H9 (cell line): ENCODE results near the gene CASK. TPM values are rescaled to one million over a fixed set of nuclear protein-coding genes. Genes with fewer than 3 reads are reported as not detected.

Experiments
- DNase-seq: peaks from one replicate; pipeline ENCODE4 v3.0.0-alpha.2; 2017
- H2AFZ ChIP-seq: one replicate; pipeline ENCODE4 v1.6.1; 2013; ENCODE audit warnings: mild to moderate bottlenecking, low read length, control low read depth, moderate library complexity
- H2AK5ac ChIP-seq: 2 replicates; pipeline ENCODE4 v1.6.1; 2013; ENCODE audit warnings: low read length, control low read depth, mixed read lengths; ENCODE audit not compliant: insufficient read length
- H2BK120ac ChIP-seq: one replicate; pipeline ENCODE4 v1.6.1; 2013; ENCODE audit warnings: low read depth, mild to moderate bottlenecking, low read length, control low read depth, inconsistent platforms; ENCODE audit not compliant: poor library complexity, severe bottlenecking
- H2BK12ac ChIP-seq: 2 replicates; pipeline ENCODE4 v1.6.1; 2013; ENCODE audit warnings: low read length, control low read depth, mixed read lengths, low read depth; ENCODE audit not compliant: insufficient read length
- H2BK15ac ChIP-seq: 2 replicates; pipeline ENCODE4 v1.6.1; 2013; ENCODE audit warnings: low read depth, low read length, control low read depth
- H2BK20ac ChIP-seq: one replicate; pipeline ENCODE4 v1.6.1; 2013; ENCODE audit warnings: low read depth, mild to moderate bottlenecking, low read length, control low read depth, inconsistent platforms; ENCODE audit not compliant: poor library complexity, severe bottlenecking
- H2BK5ac ChIP-seq: 2 replicates; pipeline ENCODE4 v1.6.1; 2013; ENCODE audit warnings: low read length, control low read depth, mixed read lengths; ENCODE audit not compliant: insufficient read length
- H3K14ac ChIP-seq: 2 replicates; pipeline ENCODE4 v1.6.1; 2013; ENCODE audit warnings: low read length, control low read depth; ENCODE audit not compliant: insufficient read depth
- H3K18ac ChIP-seq: 2 replicates; pipeline ENCODE4 v1.6.1; 2013; ENCODE audit warnings: low read depth, mild to moderate bottlenecking, mixed read lengths, low read length, control low read depth; ENCODE audit not compliant: insufficient read length
- H3K23ac ChIP-seq: 2 replicates; pipeline ENCODE4 v1.6.1; 2013; ENCODE audit warnings: low read length, control low read depth, mixed read lengths, low read depth; ENCODE audit not compliant: insufficient read length
- H3K23me2 ChIP-seq: 2 replicates; pipeline ENCODE4 v1.6.1; 2013; ENCODE audit warnings: low read depth, mild to moderate bottlenecking, mixed read lengths, low read length, control low read depth; ENCODE audit not compliant: insufficient read length, poor library complexity, severe bottlenecking
- H3K27ac ChIP-seq: 2 replicates; pipeline ENCODE4 v1.5.1; 2013; ENCODE audit warnings: low read length, control low read depth, mixed read lengths, low read depth; ENCODE audit not compliant: insufficient read length
- H3K27me3 ChIP-seq: 2 replicates; pipeline ENCODE4 v1.6.1; 2013; ENCODE audit warnings: low read length, control low read depth, inconsistent platforms; ENCODE audit not compliant: insufficient read depth
- H3K4ac ChIP-seq: 2 replicates; pipeline ENCODE4 v1.6.1; 2013; ENCODE audit warnings: low read depth, mild to moderate bottlenecking, control low read depth, inconsistent platforms, low read length, moderate library complexity
- H3K4me1 ChIP-seq: 2 replicates; pipeline ENCODE4 v1.6.1; 2013; ENCODE audit warnings: low read length, control low read depth, inconsistent platforms; ENCODE audit not compliant: insufficient read depth
- H3K4me2 ChIP-seq: 2 replicates; pipeline ENCODE4 v1.6.1; 2013; ENCODE audit warnings: low read length, control low read depth, mixed read lengths; ENCODE audit not compliant: insufficient read length, insufficient read depth
- H3K56ac ChIP-seq: 2 replicates; pipeline ENCODE4 v1.6.1; 2013; ENCODE audit warnings: low read depth, mild to moderate bottlenecking, mixed read lengths, low read length, control low read depth; ENCODE audit not compliant: insufficient read length
- H3K79me1 ChIP-seq: 2 replicates; pipeline ENCODE4 v1.6.1; 2013; ENCODE audit warnings: low read depth, mild to moderate bottlenecking, moderate library complexity, low read length, control low read depth, inconsistent platforms; ENCODE audit not compliant: insufficient read depth, poor library complexity, severe bottlenecking
- H3K79me2 ChIP-seq: 2 replicates; pipeline ENCODE4 v1.6.1; 2013; ENCODE audit warnings: low read length, control low read depth, inconsistent platforms; ENCODE audit not compliant: insufficient read depth
- H3K9ac ChIP-seq: 2 replicates; pipeline ENCODE4 v1.6.1; 2013; ENCODE audit warnings: low read length, control low read depth, mixed read lengths; ENCODE audit not compliant: insufficient read length; ENCODE audit errors: extremely low read depth
- H3K9me3 ChIP-seq: one replicate; pipeline ENCODE4 v1.6.1; 2013; ENCODE audit warnings: low read depth, low read length, inconsistent platforms; ENCODE audit not compliant: control insufficient read depth
- H3T11ph ChIP-seq: one replicate; pipeline ENCODE4 v1.6.1; 2013; ENCODE audit warnings: mild to moderate bottlenecking, low read length, control low read depth, inconsistent platforms
- H4K20me1 ChIP-seq: one replicate; pipeline ENCODE4 v1.6.1; 2013; ENCODE audit not compliant: control insufficient read depth, insufficient read length, insufficient read depth
- H4K5ac ChIP-seq: 2 replicates; pipeline ENCODE4 v1.6.1; 2013; ENCODE audit warnings: low read depth, mild to moderate bottlenecking, mixed read lengths, low read length, control low read depth; ENCODE audit not compliant: insufficient read length
- H4K8ac ChIP-seq: replicated peaks from 2 replicates; pipeline ENCODE4 v1.6.1; 2013; ENCODE audit warnings: low read length, control low read depth, mixed read lengths, low read depth; ENCODE audit not compliant: insufficient read length
- H4K91ac ChIP-seq: 2 replicates; pipeline ENCODE4 v1.6.1; 2013; ENCODE audit warnings: low read depth, mild to moderate bottlenecking, moderate library complexity, mixed read lengths, low read length, control low read depth; ENCODE audit not compliant: insufficient read length
- H3K27ac Mint-ChIP-seq, 3 experiments: 2 replicates in 2 of 3; 3 replicates in 1 of 3; pipeline ENCODE4 v1.8.0; 2020 to 2021; ENCODE audit warnings: mixed read lengths in 3 of 3, mild to moderate bottlenecking in 1 of 3, moderate library complexity in 1 of 3
- H3K27me3 Mint-ChIP-seq: 2 replicates; pipeline ENCODE4 v1.8.0; 2021; ENCODE audit warnings: low read depth, mild to moderate bottlenecking, moderate library complexity, mixed read lengths
- H3K36me3 Mint-ChIP-seq, 3 experiments: 2 replicates in 2 of 3; 3 replicates in 1 of 3; pipeline ENCODE4 v1.8.0; 2020 to 2021; ENCODE audit warnings: low read depth in 3 of 3, mixed read lengths in 3 of 3; ENCODE audit not compliant: insufficient read depth in 1 of 3
- H3K4me1 Mint-ChIP-seq, 2 experiments: 2 replicates each; pipeline ENCODE4 v1.8.0; 2020; ENCODE audit warnings: mixed read lengths in 2 of 2
- H3K4me3 Mint-ChIP-seq, 2 experiments: 2 replicates in 1 of 2; 3 replicates in 1 of 2; pipeline ENCODE4 v1.8.0; 2020 to 2021; ENCODE audit warnings: mild to moderate bottlenecking in 2 of 2, mixed read lengths in 2 of 2, moderate library complexity in 1 of 2
- H3K9me3 Mint-ChIP-seq, 2 experiments: 2 replicates in 1 of 2; 3 replicates in 1 of 2; pipeline ENCODE4 v1.8.0; 2020; ENCODE audit warnings: mild to moderate bottlenecking in 2 of 2, mixed read lengths in 2 of 2, moderate library complexity in 1 of 2
- WGBS: extraction: QIAGEN DNeasy Blood & Tissue Kit; methylation state at CpG from one replicate; pipeline ENCODE4 v1.1.7; 2013; ENCODE audit warnings: missing lambda C conversion rate, low lambda C conversion rate, mixed read lengths; ENCODE audit not compliant: insufficient read length; ENCODE audit errors: extremely low coverage; 5-methylcytosine and 5-hydroxymethylcytosine counted together
- total RNA-seq: library from RNA; stranded (reverse); gene quantifications from 2 replicates; pipeline ENCODE4 v1.2.1, GENCODE V29; 2021
- TF ChIP-seq, protein P1 (sequence below): fragments of 200-600 bp; sonication (generic); conservative IDR thresholded peaks from 3 replicates; pipeline ENCODE4 v1.8.0; 2021; ENCODE audit warnings: antibody characterized with exemption, mild to moderate bottlenecking

The CASK gene
- total RNA-seq, 1 experiment from 2014 or later: 44.1 TPM

DNA sequence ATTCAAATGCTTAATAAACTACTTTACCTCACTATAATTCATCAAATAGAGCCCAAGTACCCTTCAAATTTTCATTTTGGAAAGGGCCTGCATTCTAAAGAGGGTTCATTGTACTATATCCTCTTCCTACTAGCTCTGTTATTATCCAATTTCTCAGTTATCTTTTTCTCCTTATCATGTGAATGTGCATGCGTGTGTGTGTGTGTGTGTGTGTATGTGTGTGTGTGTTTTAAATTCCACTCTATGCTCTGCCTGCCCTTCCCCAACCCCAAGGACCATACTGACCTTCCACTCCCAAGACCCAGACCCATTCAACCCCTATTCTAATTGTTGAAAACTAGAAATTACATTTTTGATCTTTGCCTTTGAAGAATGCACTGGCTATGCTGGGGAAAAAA is 33.3 kb downstream of the CASK start:
- Histone ChIP-seq H3K18ac (no peak overlapping the region), H2AFZ (no peak overlapping the region), H3K56ac (no peak overlapping the region), H3K79me1 (peaks cover 7% of the 10 kb centered on the region), H3K23me2 (no peaks in the 10 kb centered on the region), H3K9ac (no peak overlapping the region), H2BK15ac (no peak overlapping the region), H3K79me2 (peaks cover 9% of the 10 kb centered on the region; the same call in 1 of the 2 replicates), H4K20me1 (no peaks in the 10 kb centered on the region), H3K27me3 (no peaks in the 10 kb centered on the region), H3K27ac (no peak overlapping the region), H2BK120ac (no peak overlapping the region), H4K8ac (no peak overlapping the region), H2BK12ac (no peak overlapping the region), H3K14ac (no peak overlapping the region), H2BK20ac (no peak overlapping the region), H3K9me3 (no peaks in the 10 kb centered on the region), H3K4ac (no peak overlapping the region), H3T11ph (no peak overlapping the region), H2BK5ac (no peak overlapping the region), H3K4me2 (no peak overlapping the region), H2AK5ac (no peak overlapping the region), H3K23ac (no peak overlapping the region), H4K91ac (no peak overlapping the region), H3K4me1 (no peaks in the 10 kb centered on the region), H4K5ac (no peak overlapping the region)
- H3K27ac Mint-ChIP-seq: no peak overlapping the region
- H3K27me3 Mint-ChIP-seq: no peaks in the 10 kb centered on the region
- peaks cover 24 to 30% of the 10 kb centered on the region in 2 experiments for H3K9me3 Mint-ChIP-seq
- H3K4me1 Mint-ChIP-seq: no peaks in the 10 kb centered on the region
- no peak overlapping the region for H3K4me3 Mint-ChIP-seq
- no CpG with 5 or more reads among the region's 1 CpG for WGBS
- no peak for DNase-seq
- peaks cover 4 to 12% (median 6%) of the 10 kb centered on the region in 3 experiments; a peak in 6 of 7 replicates for H3K36me3 Mint-ChIP-seq
- TF ChIP-seq, protein P1, sequence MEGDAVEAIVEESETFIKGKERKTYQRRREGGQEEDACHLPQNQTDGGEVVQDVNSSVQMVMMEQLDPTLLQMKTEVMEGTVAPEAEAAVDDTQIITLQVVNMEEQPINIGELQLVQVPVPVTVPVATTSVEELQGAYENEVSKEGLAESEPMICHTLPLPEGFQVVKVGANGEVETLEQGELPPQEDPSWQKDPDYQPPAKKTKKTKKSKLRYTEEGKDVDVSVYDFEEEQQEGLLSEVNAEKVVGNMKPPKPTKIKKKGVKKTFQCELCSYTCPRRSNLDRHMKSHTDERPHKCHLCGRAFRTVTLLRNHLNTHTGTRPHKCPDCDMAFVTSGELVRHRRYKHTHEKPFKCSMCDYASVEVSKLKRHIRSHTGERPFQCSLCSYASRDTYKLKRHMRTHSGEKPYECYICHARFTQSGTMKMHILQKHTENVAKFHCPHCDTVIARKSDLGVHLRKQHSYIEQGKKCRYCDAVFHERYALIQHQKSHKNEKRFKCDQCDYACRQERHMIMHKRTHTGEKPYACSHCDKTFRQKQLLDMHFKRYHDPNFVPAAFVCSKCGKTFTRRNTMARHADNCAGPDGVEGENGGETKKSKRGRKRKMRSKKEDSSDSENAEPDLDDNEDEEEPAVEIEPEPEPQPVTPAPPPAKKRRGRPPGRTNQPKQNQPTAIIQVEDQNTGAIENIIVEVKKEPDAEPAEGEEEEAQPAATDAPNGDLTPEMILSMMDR: no peak
